ENCODE measurements around the gene BNIP2. TPM values are rescaled to one million over a fixed set of nuclear protein-coding genes. Genes with fewer than 3 reads are reported as not detected.

Gene BNIP2
- total RNA-seq, 1 donor from 2014 or later = 75.3 TPM

DNA sequence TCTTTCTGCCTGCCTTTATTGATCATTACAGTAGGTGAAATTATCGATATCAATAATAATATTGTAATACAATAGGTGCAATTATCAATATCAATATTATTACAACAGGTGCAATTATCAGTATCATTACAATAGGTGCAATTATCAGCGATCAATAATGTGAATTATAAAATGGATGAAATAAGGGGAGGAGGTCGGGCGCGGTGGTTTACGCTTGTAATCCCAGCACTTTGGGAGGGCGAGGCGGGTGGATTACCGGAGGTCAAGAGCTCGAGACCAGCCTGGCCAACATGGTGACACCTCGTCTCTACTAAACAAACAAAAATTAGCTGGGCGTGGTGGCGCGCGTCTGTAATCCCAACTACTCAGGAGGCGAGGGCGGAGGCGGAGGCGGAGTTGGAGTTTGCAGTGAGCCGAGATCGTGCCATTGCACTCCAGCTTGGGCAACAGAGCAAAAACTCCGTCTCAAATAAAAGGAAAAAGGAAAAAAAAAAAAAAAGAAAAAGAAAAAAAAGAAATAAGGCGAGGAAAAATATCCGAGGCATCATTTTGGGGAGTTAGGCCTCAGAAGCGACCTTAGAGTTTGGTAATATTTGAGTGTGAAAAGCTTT lies 611 bp upstream of the BNIP2 start:
- peaks cover 9% of the 10 kb centered on the region for H3K36me3 Mint-ChIP-seq (ENCODE audit: low read depth, unreplicated experiment)
- DNase-seq (ENCODE audit: low spot score) = peak; percentile 60
- no peaks in the 10 kb centered on the region for H3K9me3 Mint-ChIP-seq (ENCODE audit: unreplicated experiment)
- TF ChIP-seq, protein P1, sequence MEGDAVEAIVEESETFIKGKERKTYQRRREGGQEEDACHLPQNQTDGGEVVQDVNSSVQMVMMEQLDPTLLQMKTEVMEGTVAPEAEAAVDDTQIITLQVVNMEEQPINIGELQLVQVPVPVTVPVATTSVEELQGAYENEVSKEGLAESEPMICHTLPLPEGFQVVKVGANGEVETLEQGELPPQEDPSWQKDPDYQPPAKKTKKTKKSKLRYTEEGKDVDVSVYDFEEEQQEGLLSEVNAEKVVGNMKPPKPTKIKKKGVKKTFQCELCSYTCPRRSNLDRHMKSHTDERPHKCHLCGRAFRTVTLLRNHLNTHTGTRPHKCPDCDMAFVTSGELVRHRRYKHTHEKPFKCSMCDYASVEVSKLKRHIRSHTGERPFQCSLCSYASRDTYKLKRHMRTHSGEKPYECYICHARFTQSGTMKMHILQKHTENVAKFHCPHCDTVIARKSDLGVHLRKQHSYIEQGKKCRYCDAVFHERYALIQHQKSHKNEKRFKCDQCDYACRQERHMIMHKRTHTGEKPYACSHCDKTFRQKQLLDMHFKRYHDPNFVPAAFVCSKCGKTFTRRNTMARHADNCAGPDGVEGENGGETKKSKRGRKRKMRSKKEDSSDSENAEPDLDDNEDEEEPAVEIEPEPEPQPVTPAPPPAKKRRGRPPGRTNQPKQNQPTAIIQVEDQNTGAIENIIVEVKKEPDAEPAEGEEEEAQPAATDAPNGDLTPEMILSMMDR (IDR thresholded peaks at IDR 0.05; ENCODE audit: unreplicated experiment) = no peak
- H3K27me3 Mint-ChIP-seq (ENCODE audit: unreplicated experiment) = peaks cover 8% of the 10 kb centered on the region
- H3K4me3 Mint-ChIP-seq (ENCODE audit: unreplicated experiment) = peak overlapping the region; percentile 99
- peaks cover 28% of the 10 kb centered on the region for H3K4me1 Mint-ChIP-seq (ENCODE audit: unreplicated experiment)
- peak overlapping the region; percentile 96 for H3K27ac Mint-ChIP-seq (ENCODE audit: unreplicated experiment)

DNA sequence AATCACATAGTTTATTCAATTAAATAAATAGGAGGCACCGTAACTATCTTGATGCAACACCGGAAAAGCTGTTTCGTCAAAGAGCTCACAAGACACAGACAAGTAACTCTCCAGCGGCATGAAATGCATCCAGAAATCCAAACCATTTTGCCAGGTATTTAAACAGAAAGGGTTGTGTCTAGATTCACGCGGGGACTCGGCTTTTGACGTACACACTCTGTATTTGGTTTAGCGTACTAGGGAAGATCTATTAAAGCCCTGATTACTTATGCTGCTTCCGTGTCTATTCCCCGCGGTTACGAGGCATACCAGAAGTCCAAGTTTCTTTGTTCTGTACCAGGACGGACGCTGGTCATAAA lies 718 bp downstream of the BNIP2 start:
- no peak for DNase-seq (ENCODE audit: low spot score)
- Mint-ChIP-seq H3K9me3 (ENCODE audit: unreplicated experiment) (no peaks in the 10 kb centered on the region), H3K27ac (ENCODE audit: unreplicated experiment) (peak overlapping the region; percentile 100), H3K4me3 (ENCODE audit: unreplicated experiment) (peak overlapping the region; percentile 99), H3K4me1 (ENCODE audit: unreplicated experiment) (peaks cover 31% of the 10 kb centered on the region), H3K27me3 (ENCODE audit: unreplicated experiment) (peaks cover 8% of the 10 kb centered on the region), H3K36me3 (ENCODE audit: low read depth, unreplicated experiment) (peaks cover 13% of the 10 kb centered on the region)
- TF ChIP-seq, protein P1 (IDR thresholded peaks at IDR 0.05; ENCODE audit: unreplicated experiment) = no peak

DNA sequence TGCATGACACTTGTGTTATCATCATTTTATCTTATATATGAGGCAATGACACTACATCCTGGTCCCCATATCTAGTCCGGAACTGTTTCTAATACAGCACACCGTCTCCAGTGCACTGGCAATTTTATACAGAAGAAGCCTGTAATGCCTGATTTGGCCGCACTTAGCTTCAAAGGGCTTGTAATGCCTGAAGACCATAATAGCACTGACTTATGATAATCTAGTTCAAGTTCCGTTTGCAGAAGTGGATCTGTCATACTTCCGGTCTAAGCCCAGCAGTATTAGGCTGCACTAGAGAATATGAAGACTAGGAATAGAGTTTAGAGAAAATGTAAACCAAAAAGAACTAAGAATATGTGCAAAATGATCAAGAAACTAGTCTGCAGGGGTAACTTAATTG lies 1.3 kb downstream of the BNIP2 start:
- Mint-ChIP-seq H3K27me3 (ENCODE audit: unreplicated experiment) (peaks cover 8% of the 10 kb centered on the region), H3K27ac (ENCODE audit: unreplicated experiment) (peak overlapping the region; percentile 100), H3K4me1 (ENCODE audit: unreplicated experiment) (peaks cover 33% of the 10 kb centered on the region), H3K36me3 (ENCODE audit: low read depth, unreplicated experiment) (peaks cover 16% of the 10 kb centered on the region), H3K4me3 (ENCODE audit: unreplicated experiment) (peak overlapping the region; percentile 99), H3K9me3 (ENCODE audit: unreplicated experiment) (no peaks in the 10 kb centered on the region)
- TF ChIP-seq, protein P1 (IDR thresholded peaks at IDR 0.05; ENCODE audit: unreplicated experiment) = no peak
- DNase-seq (ENCODE audit: low spot score) = no peak

DNA sequence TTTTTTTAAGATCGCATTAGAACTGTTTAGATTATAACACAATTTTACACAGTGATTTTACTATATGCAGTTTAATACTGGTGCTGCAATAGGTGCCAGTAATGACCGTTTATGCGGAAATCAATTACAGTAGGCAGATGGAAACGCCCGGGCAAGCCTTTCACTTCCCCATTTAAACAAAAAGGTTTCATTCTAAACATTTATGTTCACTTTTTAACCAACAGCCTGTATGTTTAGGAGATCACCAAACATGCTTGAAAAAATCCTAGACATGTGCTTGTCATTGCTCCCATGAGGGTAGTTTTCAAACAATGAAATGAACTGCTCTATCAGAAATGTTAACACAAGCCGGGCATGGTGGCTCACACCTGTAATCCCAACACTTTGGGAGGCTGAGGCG lies 2.7 kb downstream of the BNIP2 start:
- H3K4me1 Mint-ChIP-seq (ENCODE audit: unreplicated experiment) = peaks cover 33% of the 10 kb centered on the region
- peaks cover 16% of the 10 kb centered on the region for H3K36me3 Mint-ChIP-seq (ENCODE audit: low read depth, unreplicated experiment)
- H3K27me3 Mint-ChIP-seq (ENCODE audit: unreplicated experiment) = peaks cover 8% of the 10 kb centered on the region
- TF ChIP-seq, protein P1 (IDR thresholded peaks at IDR 0.05; ENCODE audit: unreplicated experiment) = no peak
- peak overlapping the region; percentile 85 for H3K27ac Mint-ChIP-seq (ENCODE audit: unreplicated experiment)
- DNase-seq (ENCODE audit: low spot score) = no peak
- H3K4me3 Mint-ChIP-seq (ENCODE audit: unreplicated experiment) = peak overlapping the region; percentile 13
- H3K9me3 Mint-ChIP-seq (ENCODE audit: unreplicated experiment) = no peaks in the 10 kb centered on the region

DNA sequence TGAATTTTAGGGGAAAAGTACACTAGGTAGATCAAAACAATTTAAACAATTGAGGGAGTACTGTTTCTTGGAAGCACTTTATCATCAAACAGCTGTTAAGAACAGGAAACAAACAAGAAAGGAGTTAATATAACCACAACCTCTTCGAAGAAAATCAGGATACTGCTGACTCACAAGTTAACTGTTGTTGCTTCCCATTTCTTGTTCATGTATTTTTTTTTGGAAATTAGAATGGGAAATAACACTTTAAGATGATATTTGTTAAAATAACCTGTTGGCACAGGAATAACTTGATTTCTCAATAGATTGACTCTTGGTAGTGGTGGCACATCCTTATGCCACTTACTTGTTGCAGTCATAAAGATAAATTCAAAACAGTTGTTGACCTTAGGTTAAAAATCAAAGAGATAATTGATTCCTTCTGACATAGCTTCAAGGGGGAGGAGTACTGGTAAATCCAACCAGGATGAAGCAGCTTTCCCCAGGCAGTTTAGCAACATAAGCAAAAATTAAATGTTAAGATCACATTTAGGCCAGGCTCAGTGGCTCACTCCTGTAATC lies 3.3 kb downstream of the BNIP2 start:
- no peak for DNase-seq (ENCODE audit: low spot score)
- peaks cover 33% of the 10 kb centered on the region for H3K4me1 Mint-ChIP-seq (ENCODE audit: unreplicated experiment)
- H3K9me3 Mint-ChIP-seq (ENCODE audit: unreplicated experiment) = no peaks in the 10 kb centered on the region
- H3K27ac Mint-ChIP-seq (ENCODE audit: unreplicated experiment) = peak overlapping the region; percentile 85
- peak overlapping the region; percentile 13 for H3K4me3 Mint-ChIP-seq (ENCODE audit: unreplicated experiment)
- TF ChIP-seq, protein P1 (IDR thresholded peaks at IDR 0.05; ENCODE audit: unreplicated experiment) = no peak
- H3K27me3 Mint-ChIP-seq (ENCODE audit: unreplicated experiment) = peaks cover 8% of the 10 kb centered on the region
- peaks cover 16% of the 10 kb centered on the region for H3K36me3 Mint-ChIP-seq (ENCODE audit: low read depth, unreplicated experiment)
